SK-N-SH (cell line): ENCODE results near the gene SPP2.

Experiments used
- EP300 ChIP-seq, 2 experiments: IDR thresholded peaks; 2 replicates each; pipeline versions ENCODE4 v1.4.0 to v1.6.1; 2012; ENCODE audit warnings: borderline replicate concordance in 1 of 2, low read depth in 1 of 2, low read length in 1 of 2
- EZH2phosphoT487 ChIP-seq: fragments of 200-600 bp; sonication (generic); IDR thresholded peaks from 2 replicates; pipeline ENCODE4 v1.6.1; 2017; ENCODE audit warnings: low read depth, mixed run types, mild to moderate bottlenecking, antibody characterized with exemption, moderate library complexity, borderline replicate concordance
- FOXJ3 ChIP-seq: sonication (generic); formaldehyde crosslinking; IDR thresholded peaks from 2 replicates; pipeline ENCODE4 v1.5.1; 2020; ENCODE audit warnings: mild to moderate bottlenecking, missing genetic modification reagents
- FOXM1 ChIP-seq: IDR thresholded peaks from 2 replicates; pipeline ENCODE4 v1.4.0; 2012; ENCODE audit warnings: low read depth, mild to moderate bottlenecking
- GATA2 ChIP-seq: sonication (generic); formaldehyde crosslinking; IDR thresholded peaks from 2 replicates; pipeline ENCODE4 v1.5.0; 2020; ENCODE audit warnings: mild to moderate bottlenecking, missing genetic modification reagents
- MXI1 ChIP-seq: IDR thresholded peaks from 2 replicates; pipeline ENCODE4 v1.6.1; 2012; ENCODE audit warnings: mild to moderate bottlenecking, low read depth, low read length, improper control_type of control experiment
- POLR2AphosphoS5 ChIP-seq: IDR thresholded peaks from 2 replicates; pipeline ENCODE4 v1.6.1; 2012; ENCODE audit warnings: low read depth, low read length
- TF ChIP-seq, protein P1 (sequence below): fragments of 200-600 bp; sonication (generic); IDR thresholded peaks from 2 replicates; pipeline ENCODE4 v1.6.1; 2017; ENCODE audit warnings: antibody characterized with exemption, mild to moderate bottlenecking, moderate library complexity
- TF ChIP-seq, protein P2 (sequence below): IDR thresholded peaks from 2 replicates; pipeline ENCODE4 v1.4.0; 2012; ENCODE audit warnings: low read depth

DNA sequence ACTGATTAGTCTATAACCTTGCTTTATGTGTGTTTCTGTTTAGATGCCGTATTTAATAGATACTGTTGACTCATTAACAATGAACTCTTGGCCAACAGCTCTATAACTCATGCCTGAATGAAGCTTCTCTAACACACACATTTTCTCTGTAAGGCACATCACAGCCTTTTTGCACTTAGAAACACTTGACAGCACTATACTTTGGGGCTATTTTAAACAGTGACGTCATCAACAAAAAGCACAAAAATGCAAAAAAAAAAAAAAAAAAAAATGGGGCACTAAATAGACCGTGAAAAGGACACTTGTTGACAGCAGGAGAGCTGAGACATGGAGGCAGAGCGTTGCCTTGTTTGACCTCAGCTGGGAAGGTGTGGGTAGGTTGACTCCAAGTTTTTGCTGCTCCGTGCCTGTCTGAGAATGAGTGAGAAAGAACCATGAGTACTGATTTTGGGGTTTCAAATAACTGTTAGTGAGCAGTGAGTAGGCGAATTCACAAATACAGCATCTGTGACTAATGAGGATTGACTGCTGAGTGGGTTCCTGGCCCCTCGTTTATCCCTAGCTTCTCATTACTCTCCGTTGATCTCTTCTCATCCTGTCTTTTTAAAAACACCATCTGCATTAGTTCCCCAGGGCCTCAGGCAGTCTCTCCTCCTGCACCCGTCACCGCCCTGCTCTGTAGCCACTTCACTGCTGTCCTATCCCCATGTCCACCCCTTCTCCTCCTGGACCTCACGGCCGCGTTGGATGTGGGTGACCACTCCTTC, 24.4 kb downstream of the SPP2 start:
- TF ChIP-seq, protein P1, sequence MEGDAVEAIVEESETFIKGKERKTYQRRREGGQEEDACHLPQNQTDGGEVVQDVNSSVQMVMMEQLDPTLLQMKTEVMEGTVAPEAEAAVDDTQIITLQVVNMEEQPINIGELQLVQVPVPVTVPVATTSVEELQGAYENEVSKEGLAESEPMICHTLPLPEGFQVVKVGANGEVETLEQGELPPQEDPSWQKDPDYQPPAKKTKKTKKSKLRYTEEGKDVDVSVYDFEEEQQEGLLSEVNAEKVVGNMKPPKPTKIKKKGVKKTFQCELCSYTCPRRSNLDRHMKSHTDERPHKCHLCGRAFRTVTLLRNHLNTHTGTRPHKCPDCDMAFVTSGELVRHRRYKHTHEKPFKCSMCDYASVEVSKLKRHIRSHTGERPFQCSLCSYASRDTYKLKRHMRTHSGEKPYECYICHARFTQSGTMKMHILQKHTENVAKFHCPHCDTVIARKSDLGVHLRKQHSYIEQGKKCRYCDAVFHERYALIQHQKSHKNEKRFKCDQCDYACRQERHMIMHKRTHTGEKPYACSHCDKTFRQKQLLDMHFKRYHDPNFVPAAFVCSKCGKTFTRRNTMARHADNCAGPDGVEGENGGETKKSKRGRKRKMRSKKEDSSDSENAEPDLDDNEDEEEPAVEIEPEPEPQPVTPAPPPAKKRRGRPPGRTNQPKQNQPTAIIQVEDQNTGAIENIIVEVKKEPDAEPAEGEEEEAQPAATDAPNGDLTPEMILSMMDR, result no peak
- TF ChIP-seq FOXM1, result no peak
- TF ChIP-seq EZH2phosphoT487, result no peak
- TF ChIP-seq MXI1, result no peak
- TF ChIP-seq, protein P2, sequence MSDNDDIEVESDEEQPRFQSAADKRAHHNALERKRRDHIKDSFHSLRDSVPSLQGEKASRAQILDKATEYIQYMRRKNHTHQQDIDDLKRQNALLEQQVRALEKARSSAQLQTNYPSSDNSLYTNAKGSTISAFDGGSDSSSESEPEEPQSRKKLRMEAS, result no peak
- TF ChIP-seq POLR2AphosphoS5, result no peak
- no peak for TF ChIP-seq FOXJ3 (CRISPR knock-in tag)
- TF ChIP-seq GATA2 (CRISPR knock-in tag), result no peak
- TF ChIP-seq EP300 (IDR thresholded peaks at IDR 0.05; ENCODE audit: borderline replicate concordance in 1 of 2, low read depth in 1 of 2, low read length in 1 of 2), result no peak
